SK-N-SH treated with all-trans-retinoic acid at 6 μM for 48 hours (cell line): ENCODE measurements around the gene NR5A2.

Experiments
- ATAC-seq: fragments of 200-7000 bp; cut with Tn5 transposase; 3 replicates; pipeline ENCODE4 v1.9.1; 2020; ENCODE audit warnings: mild to moderate bottlenecking, moderate library complexity
- ARNTL ChIP-seq: fragments of 450-650 bp; formaldehyde crosslinking; IDR thresholded peaks from 2 replicates; pipeline ENCODE4 v1.5.0; 2020; ENCODE audit warnings: low read depth, mild to moderate bottlenecking, moderate library complexity, borderline replicate concordance
- BACH2 ChIP-seq: fragments of 250-450 bp; sonication (Bioruptor Pico); IDR thresholded peaks from 2 replicates; pipeline ENCODE4 v1.9.0; 2021; ENCODE audit warnings: mild to moderate bottlenecking, borderline replicate concordance
- CSDC2 ChIP-seq: fragments of 250-450 bp; sonication (Bioruptor Pico); IDR thresholded peaks from 2 replicates; pipeline ENCODE4 v1.5.0; 2020; ENCODE audit warnings: mild to moderate bottlenecking, moderate library complexity
- CSRNP3 ChIP-seq: fragments of 250-450 bp; sonication (Bioruptor Pico); IDR thresholded peaks from 2 replicates; pipeline ENCODE4 v1.5.1; 2021; ENCODE audit warnings: mild to moderate bottlenecking, moderate library complexity
- ESRRG ChIP-seq: fragments of 250-450 bp; sonication (Bioruptor Pico); IDR thresholded peaks from 2 replicates; pipeline ENCODE4 v1.6.1; 2021; ENCODE audit warnings: mild to moderate bottlenecking
- ISL1 ChIP-seq: fragments of 250-450 bp; sonication (Bioruptor Pico); IDR thresholded peaks from 2 replicates; pipeline ENCODE4 v2.1.2; 2022; ENCODE audit warnings: mild to moderate bottlenecking, moderate library complexity
- OSR1 ChIP-seq: fragments of 250-450 bp; sonication (Bioruptor Pico); IDR thresholded peaks from 2 replicates; pipeline ENCODE4 v1.8.0; 2022; ENCODE audit warnings: moderate library complexity, mild to moderate bottlenecking, inconsistent platforms
- PATZ1 ChIP-seq: fragments of 250-450 bp; sonication (Bioruptor Pico); IDR thresholded peaks from 2 replicates; pipeline ENCODE4 v1.8.0; 2020; ENCODE audit warnings: mild to moderate bottlenecking, moderate library complexity, borderline replicate concordance
- POU6F1 ChIP-seq: fragments of 250-450 bp; sonication (Bioruptor Pico); IDR thresholded peaks from 2 replicates; pipeline ENCODE4 v1.8.0; 2021; ENCODE audit warnings: low read depth, mild to moderate bottlenecking, moderate library complexity, borderline replicate concordance
- PPARA ChIP-seq: fragments of 250-450 bp; sonication (Bioruptor Pico); IDR thresholded peaks from 2 replicates; pipeline ENCODE4 v1.5.0; 2020; ENCODE audit warnings: mild to moderate bottlenecking, borderline replicate concordance
- RARB ChIP-seq: fragments of 250-450 bp; sonication (Bioruptor Pico); IDR thresholded peaks from 2 replicates; pipeline ENCODE4 v1.8.0; 2021; ENCODE audit warnings: mild to moderate bottlenecking, moderate library complexity
- SNAI2 ChIP-seq: fragments of 250-450 bp; sonication (Bioruptor Pico); IDR thresholded peaks from 2 replicates; pipeline ENCODE4 v1.5.0; 2020; ENCODE audit warnings: mild to moderate bottlenecking, moderate library complexity
- TOX ChIP-seq: fragments of 250-450 bp; sonication (Bioruptor Pico); IDR thresholded peaks from 2 replicates; pipeline ENCODE4 v1.8.0; 2021; ENCODE audit warnings: mild to moderate bottlenecking, moderate library complexity, borderline replicate concordance
- TSHZ2 ChIP-seq: fragments of 250-450 bp; sonication (Bioruptor Pico); IDR thresholded peaks from 2 replicates; pipeline ENCODE4 v1.5.0; 2020; ENCODE audit warnings: mild to moderate bottlenecking, moderate library complexity
- ZC3H10 ChIP-seq: fragments of 250-450 bp; sonication (Bioruptor Pico); IDR thresholded peaks from 2 replicates; pipeline ENCODE4 v1.5.1; 2021; ENCODE audit warnings: mild to moderate bottlenecking, moderate library complexity
- ZFP3 ChIP-seq: fragments of 250-450 bp; sonication (Bioruptor Pico); IDR thresholded peaks from 2 replicates; pipeline ENCODE4 v1.5.0; 2020; ENCODE audit warnings: mild to moderate bottlenecking, moderate library complexity
- ZFP30 ChIP-seq: fragments of 450-650 bp; formaldehyde crosslinking; IDR thresholded peaks from 2 replicates; pipeline ENCODE4 v1.5.0; 2022; ENCODE audit warnings: mild to moderate bottlenecking, moderate library complexity
- ZNF565 ChIP-seq: fragments of 450-650 bp; formaldehyde crosslinking; conservative IDR thresholded peaks from 2 replicates; pipeline ENCODE4 v1.5.0; 2020; ENCODE audit warnings: low read depth, mild to moderate bottlenecking, moderate library complexity
- ZNF70 ChIP-seq: fragments of 450-650 bp; formaldehyde crosslinking; IDR thresholded peaks from 2 replicates; pipeline ENCODE4 v1.5.0; 2020; ENCODE audit warnings: mild to moderate bottlenecking, moderate library complexity
- ZNF8 ChIP-seq: fragments of 450-650 bp; formaldehyde crosslinking; IDR thresholded peaks from 2 replicates; pipeline ENCODE4 v1.5.0; 2020; ENCODE audit warnings: mild to moderate bottlenecking, moderate library complexity

Gene NR5A2

GRCh38 chr1:200206340-200206739, 178.8 kb downstream of the NR5A2 start:
- TF ChIP-seq TOX (peak; percentile 8; the same call in 1 of the 2 replicates), ZNF70 (CRISPR knock-in tag) (no peak), ZC3H10 (CRISPR knock-in tag) (0 out of 2 replicates have a peak, but pooled peaks have one; percentile 10)
- ATAC-seq: peak; percentile 82

- TF ChIP-seq TOX: 0 out of 2 replicates have a peak, but pooled peaks have one; percentile 3
- no peak for TF ChIP-seq PPARA (CRISPR knock-in tag)
- no peak for TF ChIP-seq ESRRG (CRISPR knock-in tag)
- TF ChIP-seq POU6F1 (CRISPR knock-in tag): no peak
- no peak for ATAC-seq
Measured at GRCh38 chr1:200206761-200207160, 179.3 kb downstream of the NR5A2 start.

GRCh38 chr1:200207711-200208126, 180.2 kb downstream of the NR5A2 start:
- TF ChIP-seq ZFP3 (no peak), RARB (CRISPR knock-in tag) (no peak), ZFP30 (CRISPR knock-in tag) (no peak), ARNTL (CRISPR knock-in tag) (no peak), SNAI2 (no peak), BACH2 (CRISPR knock-in tag) (no peak)
- peak; percentile 30 for ATAC-seq

- peak; percentile 44; the same call in 1 of the 3 replicates for ATAC-seq
- TF ChIP-seq ZC3H10 (CRISPR knock-in tag) (no peak), SNAI2 (no peak), BACH2 (CRISPR knock-in tag) (no peak), PATZ1 (CRISPR knock-in tag) (no peak), POU6F1 (CRISPR knock-in tag) (no peak), CSDC2 (no peak), TSHZ2 (CRISPR knock-in tag) (no peak), ZNF8 (CRISPR knock-in tag) (no peak), OSR1 (no peak), ZNF565 (CRISPR knock-in tag) (no peak), CSRNP3 (CRISPR knock-in tag) (no peak), ISL1 (CRISPR knock-in tag) (no peak), TOX (no peak), RARB (CRISPR knock-in tag) (no peak), ARNTL (CRISPR knock-in tag) (no peak), PPARA (CRISPR knock-in tag) (no peak), ZFP3 (no peak)
Measured at GRCh38 chr1:200211157-200211556, 183.6 kb downstream of the NR5A2 start.
